Nephron progenitor cell (in vitro differentiated cells): ENCODE measurements around the gene UGT1A6.

Source experiments
- DNase-seq: peaks from one replicate; pipeline ENCODE4 v3.0.0; 2021
- H3K27ac Mint-ChIP-seq: 2 replicates; pipeline ENCODE4 v1.8.0; 2021; ENCODE audit warnings: mild to moderate bottlenecking, moderate library complexity, mixed read lengths
- H3K27me3 Mint-ChIP-seq: 2 replicates; pipeline ENCODE4 v1.8.0; 2021; ENCODE audit warnings: mild to moderate bottlenecking, low read depth, mixed read lengths; ENCODE audit not compliant: poor library complexity
- H3K36me3 Mint-ChIP-seq: 2 replicates; pipeline ENCODE4 v1.8.0; 2021; ENCODE audit warnings: low read depth, mixed read lengths
- H3K4me1 Mint-ChIP-seq: 2 replicates; pipeline ENCODE4 v1.8.0; 2021; ENCODE audit warnings: mixed read lengths
- H3K4me3 Mint-ChIP-seq: 2 replicates; pipeline ENCODE4 v1.8.0; 2021; ENCODE audit warnings: mild to moderate bottlenecking, moderate library complexity, mixed read lengths
- H3K9me3 Mint-ChIP-seq: 2 replicates; pipeline ENCODE4 v1.8.0; 2021; ENCODE audit warnings: mild to moderate bottlenecking, moderate library complexity, mixed read lengths
- CTCF ChIP-seq: fragments of 200-600 bp; sonication (generic); IDR thresholded peaks from 2 replicates; pipeline ENCODE4 v1.5.0; 2021; ENCODE audit warnings: antibody characterized with exemption

UGT1A6 gene

GRCh38 chr2:233811732-233812131 is 119.0 kb downstream of the UGT1A6 start:
- no peak overlapping the region for H3K4me3 Mint-ChIP-seq
- peaks cover 26% of the 10 kb centered on the region for H3K27me3 Mint-ChIP-seq
- no peaks in the 10 kb centered on the region for H3K9me3 Mint-ChIP-seq
- DNase-seq = no peak
- H3K36me3 Mint-ChIP-seq = no peaks in the 10 kb centered on the region
- no peak for TF ChIP-seq CTCF
- H3K27ac Mint-ChIP-seq = no peak overlapping the region
- H3K4me1 Mint-ChIP-seq = peaks cover 13% of the 10 kb centered on the region

- H3K36me3 Mint-ChIP-seq = no peaks in the 10 kb centered on the region
- peaks cover 26% of the 10 kb centered on the region for H3K27me3 Mint-ChIP-seq
- H3K27ac Mint-ChIP-seq = peak overlapping the region; percentile 71
- peaks cover 25% of the 10 kb centered on the region for H3K4me1 Mint-ChIP-seq
- no peak overlapping the region for H3K4me3 Mint-ChIP-seq
- no peaks in the 10 kb centered on the region for H3K9me3 Mint-ChIP-seq
- no peak for DNase-seq
- no peak for TF ChIP-seq CTCF
Measured at GRCh38 chr2:233813236-233814055, 120.8 kb downstream of the UGT1A6 start.

- Mint-ChIP-seq H3K27me3 (peaks cover 23% of the 10 kb centered on the region), H3K4me1 (peaks cover 25% of the 10 kb centered on the region), H3K4me3 (no peak overlapping the region), H3K36me3 (no peaks in the 10 kb centered on the region), H3K9me3 (no peaks in the 10 kb centered on the region), H3K27ac (no peak overlapping the region)
- no peak for TF ChIP-seq CTCF
- no peak for DNase-seq
Measured at GRCh38 chr2:233814056-233814835, 121.6 kb downstream of the UGT1A6 start.

- Mint-ChIP-seq H3K36me3 (no peaks in the 10 kb centered on the region), H3K9me3 (no peaks in the 10 kb centered on the region), H3K27me3 (peaks cover 22% of the 10 kb centered on the region), H3K27ac (no peak overlapping the region), H3K4me1 (peaks cover 25% of the 10 kb centered on the region), H3K4me3 (no peak overlapping the region)
- TF ChIP-seq CTCF = no peak
- no peak for DNase-seq
Measured at GRCh38 chr2:233815861-233816260, 123.2 kb downstream of the UGT1A6 start.

- H3K4me1 Mint-ChIP-seq = peaks cover 25% of the 10 kb centered on the region
- no peaks in the 10 kb centered on the region for H3K36me3 Mint-ChIP-seq
- H3K4me3 Mint-ChIP-seq = no peak overlapping the region
- peak overlapping the region; percentile 76 for H3K27ac Mint-ChIP-seq
- peaks cover 27% of the 10 kb centered on the region for H3K27me3 Mint-ChIP-seq
- no peaks in the 10 kb centered on the region for H3K9me3 Mint-ChIP-seq
- DNase-seq = no peak
- no peak for TF ChIP-seq CTCF
Measured at GRCh38 chr2:233816334-233816733, 123.6 kb downstream of the UGT1A6 start.
